ENCODE measurements around the gene PLS1. TPM values are rescaled to one million over a fixed set of nuclear protein-coding genes. Genes with fewer than 3 reads are reported as not detected.

Gene PLS1
- total RNA-seq, 1 experiment from 2014 or later, result 20.1 TPM

GRCh38 chr3:142615171-142615570 is 19.0 kb downstream of the PLS1 start:
- POLR2A ChIA-PET (ENCODE audit: unreplicated experiment), result no interaction called here
- no peak for DNase-seq
- ATAC-seq, result no peak
- no peaks in the 10 kb centered on the region for H4K20me1 ChIP-seq (ENCODE audit: low read length)
- H3K9ac ChIP-seq (ENCODE audit: low read length), result no peak overlapping the region
- intact Hi-C loops (cut with micrococcal nuclease), result no loop called here
- H2AFZ ChIP-seq (ENCODE audit: low read length), result no peak overlapping the region
- peaks cover 37% of the 10 kb centered on the region for H3K4me1 ChIP-seq (ENCODE audit: insufficient read depth, low read length)
- H3K36me3 ChIP-seq (ENCODE audit: low read depth, low read length), result no peaks in the 10 kb centered on the region
- no peak overlapping the region for H3K27ac ChIP-seq (ENCODE audit: low read length)
- no TSS peak for BruUV-seq (replicated peaks)
- H3K4me2 ChIP-seq (ENCODE audit: low read length), result no peak overlapping the region
- TF ChIP-seq CTCF (conservative IDR thresholded peaks at IDR 0.05; ENCODE audit: low read depth, low read length), result no peak
- TF ChIP-seq EZH2phosphoT487 (IDR thresholded peaks at IDR 0.05; ENCODE audit: borderline replicate concordance, low read length), result no peak
- no peak for TF ChIP-seq EZH2 (IDR thresholded peaks at IDR 0.05; ENCODE audit: low read length, unreplicated experiment)
- CTCF ChIA-PET, result no interaction called here
- H3K9me2 ChIP-seq (replicated peaks; ENCODE audit: low read length), result no peaks in the 10 kb centered on the region
- H3F3A ChIP-seq (ENCODE audit: low read length, unreplicated experiment), result no peaks in the 10 kb centered on the region
- H3K27me3 ChIP-seq (ENCODE audit: low read length), result no peaks in the 10 kb centered on the region
- peaks cover 30% of the 10 kb centered on the region for H3K79me2 ChIP-seq (ENCODE audit: low read length)
- no peak overlapping the region for H3K4me3 ChIP-seq (ENCODE audit: low read length)
- no peaks in the 10 kb centered on the region for H3K9me3 ChIP-seq (ENCODE audit: low read length)

GRCh38 chr3:142618917-142619461 is 22.8 kb downstream of the PLS1 start:
- Histone ChIP-seq H3K79me2 (ENCODE audit: low read length) (peaks cover 32% of the 10 kb centered on the region), H4K20me1 (ENCODE audit: low read length) (no peaks in the 10 kb centered on the region), H3K27ac (ENCODE audit: low read length) (peak overlapping the region; percentile 78), H3K4me3 (ENCODE audit: low read length) (0 out of 2 replicates have a peak overlapping the region, but pooled peaks have one; percentile 1), H3K9me3 (ENCODE audit: low read length) (no peaks in the 10 kb centered on the region), H3F3A (ENCODE audit: low read length, unreplicated experiment) (no peaks in the 10 kb centered on the region), H3K36me3 (ENCODE audit: low read depth, low read length) (no peaks in the 10 kb centered on the region), H3K9ac (ENCODE audit: low read length) (0 out of 2 replicates have a peak overlapping the region, but pooled peaks have one; percentile 9), H3K9me2 (replicated peaks; ENCODE audit: low read length) (no peaks in the 10 kb centered on the region), H3K27me3 (ENCODE audit: low read length) (no peaks in the 10 kb centered on the region), H3K4me1 (ENCODE audit: insufficient read depth, low read length) (peaks cover 26% of the 10 kb centered on the region), H3K4me2 (ENCODE audit: low read length) (peak overlapping the region; percentile 46), H2AFZ (ENCODE audit: low read length) (no peak overlapping the region; the same call in 1 of the 2 replicates)
- no TSS peak for BruUV-seq (replicated peaks)
- ATAC-seq, result peak; percentile 97
- DNase-seq, result peak; percentile 80
- intact Hi-C loops (cut with micrococcal nuclease), result loop anchor here (2.0 kb wide), 1 partner anchor 26 kb away; no protein-coding TSS in a partner anchor
- TF ChIP-seq EZH2phosphoT487 (IDR thresholded peaks at IDR 0.05; ENCODE audit: borderline replicate concordance, low read length) (no peak), EZH2 (IDR thresholded peaks at IDR 0.05; ENCODE audit: low read length, unreplicated experiment) (no peak), CTCF (conservative IDR thresholded peaks at IDR 0.05; ENCODE audit: low read depth, low read length) (no peak)
- CTCF ChIA-PET, result interaction anchor here (0.6 to 1.3 kb wide), 3 partner anchors 29 to 137 kb away, joined by 4 to 6 read pairs (median 4); no protein-coding TSS in a partner anchor
- POLR2A ChIA-PET (ENCODE audit: unreplicated experiment), result no interaction called here

- H3K79me2 ChIP-seq (ENCODE audit: low read length), result peaks cover 7% of the 10 kb centered on the region; the same call in 1 of the 2 replicates
- POLR2A ChIA-PET (ENCODE audit: unreplicated experiment), result no interaction called here
- H3K9ac ChIP-seq (ENCODE audit: low read length), result no peak overlapping the region
- intact Hi-C loops (cut with micrococcal nuclease), result no loop called here
- H3F3A ChIP-seq (ENCODE audit: low read length, unreplicated experiment), result no peaks in the 10 kb centered on the region
- no peak for TF ChIP-seq EZH2 (IDR thresholded peaks at IDR 0.05; ENCODE audit: low read length, unreplicated experiment)
- TF ChIP-seq CTCF (conservative IDR thresholded peaks at IDR 0.05; ENCODE audit: low read depth, low read length), result no peak
- TF ChIP-seq EZH2phosphoT487 (IDR thresholded peaks at IDR 0.05; ENCODE audit: borderline replicate concordance, low read length), result no peak
- no peaks in the 10 kb centered on the region for H3K9me3 ChIP-seq (ENCODE audit: low read length)
- CTCF ChIA-PET, result no interaction called here
- no peaks in the 10 kb centered on the region for H4K20me1 ChIP-seq (ENCODE audit: low read length)
- DNase-seq (no peak), ATAC-seq (no peak)
- no peak overlapping the region for H3K4me3 ChIP-seq (ENCODE audit: low read length)
- H3K36me3 ChIP-seq (ENCODE audit: low read depth, low read length), result no peaks in the 10 kb centered on the region
- no peak overlapping the region for H3K4me2 ChIP-seq (ENCODE audit: low read length)
- no peaks in the 10 kb centered on the region for H3K27me3 ChIP-seq (ENCODE audit: low read length)
- no peaks in the 10 kb centered on the region for H3K9me2 ChIP-seq (replicated peaks; ENCODE audit: low read length)
- no TSS peak for BruUV-seq (replicated peaks)
- H3K27ac ChIP-seq (ENCODE audit: low read length), result no peak overlapping the region
- no peak overlapping the region for H2AFZ ChIP-seq (ENCODE audit: low read length)
- H3K4me1 ChIP-seq (ENCODE audit: insufficient read depth, low read length), result peaks cover 19% of the 10 kb centered on the region
Measured at GRCh38 chr3:142622405-142622804, 26.2 kb downstream of the PLS1 start.
